Adrenal gland (tissue), 5 donors: ENCODE measurements around the gene SOAT2.

Experiments used
- POLR2A ChIP-seq, 2 donors: fragments of 450-650 bp; IDR thresholded peaks; one replicate each; pipeline ENCODE4 v1.6.1; 2017; ENCODE audit warnings: antibody characterized with exemption in 2 of 2, mild to moderate bottlenecking in 2 of 2, moderate library complexity in 1 of 2
- TF ChIP-seq, protein P1 (sequence below), 6 experiments: fragments of 450-650 bp in 4 of 6; fragments of 200-600 bp in 2 of 6; sonication (generic) in 1 of 6; IDR thresholded peaks; 1 replicate in 5 of 6; 2 replicates in 1 of 6; pipeline versions ENCODE4 v1.5.1 to v1.8.0; 2016 to 2021; ENCODE audit warnings: antibody characterized with exemption in 6 of 6, mild to moderate bottlenecking in 2 of 6, moderate library complexity in 1 of 6
- donor health status: DM: no; HTN: no; CAD: no.

DNA sequence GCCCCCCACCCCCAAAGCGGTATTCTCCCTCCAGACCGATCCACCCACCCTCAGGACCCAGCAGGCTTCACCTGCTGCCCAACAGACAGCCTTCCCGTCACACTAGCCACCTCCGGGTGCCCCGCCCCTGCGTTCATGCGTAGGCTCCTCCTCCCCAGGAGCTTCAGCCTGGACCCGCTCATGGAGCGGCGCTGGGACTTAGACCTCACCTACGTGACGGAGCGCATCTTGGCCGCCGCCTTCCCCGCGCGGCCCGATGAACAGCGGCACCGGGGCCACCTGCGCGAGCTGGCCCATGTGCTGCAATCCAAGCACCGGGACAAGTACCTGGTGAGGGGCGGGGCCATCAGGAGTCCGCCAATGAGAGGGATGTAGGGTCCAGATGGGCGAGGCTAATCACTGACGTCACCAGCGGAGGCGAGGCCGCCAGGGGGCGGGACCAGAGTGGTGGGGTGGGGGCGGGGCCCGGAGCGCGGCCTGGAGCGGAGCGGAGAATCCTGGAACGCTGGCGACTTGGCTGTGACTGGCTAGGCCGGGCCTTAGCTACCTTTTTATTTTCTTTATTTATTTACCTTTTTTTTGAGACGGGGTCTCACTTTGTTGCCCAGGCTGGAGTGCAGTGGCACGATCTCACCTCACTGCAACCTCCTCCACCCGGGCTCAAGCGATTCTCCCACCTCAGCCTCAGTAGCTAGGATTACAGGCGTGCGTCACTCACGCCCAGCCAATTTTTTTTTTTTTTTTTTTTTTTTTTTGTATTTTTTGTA lies 49.0 kb upstream of the SOAT2 start:
- TF ChIP-seq, protein P1, sequence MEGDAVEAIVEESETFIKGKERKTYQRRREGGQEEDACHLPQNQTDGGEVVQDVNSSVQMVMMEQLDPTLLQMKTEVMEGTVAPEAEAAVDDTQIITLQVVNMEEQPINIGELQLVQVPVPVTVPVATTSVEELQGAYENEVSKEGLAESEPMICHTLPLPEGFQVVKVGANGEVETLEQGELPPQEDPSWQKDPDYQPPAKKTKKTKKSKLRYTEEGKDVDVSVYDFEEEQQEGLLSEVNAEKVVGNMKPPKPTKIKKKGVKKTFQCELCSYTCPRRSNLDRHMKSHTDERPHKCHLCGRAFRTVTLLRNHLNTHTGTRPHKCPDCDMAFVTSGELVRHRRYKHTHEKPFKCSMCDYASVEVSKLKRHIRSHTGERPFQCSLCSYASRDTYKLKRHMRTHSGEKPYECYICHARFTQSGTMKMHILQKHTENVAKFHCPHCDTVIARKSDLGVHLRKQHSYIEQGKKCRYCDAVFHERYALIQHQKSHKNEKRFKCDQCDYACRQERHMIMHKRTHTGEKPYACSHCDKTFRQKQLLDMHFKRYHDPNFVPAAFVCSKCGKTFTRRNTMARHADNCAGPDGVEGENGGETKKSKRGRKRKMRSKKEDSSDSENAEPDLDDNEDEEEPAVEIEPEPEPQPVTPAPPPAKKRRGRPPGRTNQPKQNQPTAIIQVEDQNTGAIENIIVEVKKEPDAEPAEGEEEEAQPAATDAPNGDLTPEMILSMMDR (IDR thresholded peaks at IDR 0.05) = no peak
- TF ChIP-seq POLR2A (IDR thresholded peaks at IDR 0.05) = peak; percentile 59 to 67
